ENCODE data around the gene CRADD.

Gene CRADD

DNA sequence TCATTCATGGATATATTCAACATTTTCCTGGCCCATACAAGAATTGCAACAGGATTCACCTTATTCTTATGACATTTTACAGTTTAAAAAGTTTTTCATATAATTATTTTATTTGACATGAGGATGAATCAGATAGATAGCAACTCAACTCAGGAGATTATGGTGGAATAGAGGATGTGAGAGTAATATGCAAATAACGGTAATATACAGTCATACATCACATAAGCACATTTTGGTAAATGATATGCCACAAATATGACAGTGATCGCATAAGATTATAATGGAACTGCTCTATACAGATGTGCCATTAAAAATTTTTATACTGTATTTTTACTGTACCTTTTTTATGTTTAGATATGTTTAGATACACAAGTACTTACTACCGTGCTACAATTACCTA, 24.1 kb upstream of the CRADD start:
- no peak for DNase-seq
- Histone ChIP-seq H3K36me3 (replicated peaks) (no peaks in the 10 kb centered on the region), H3K27me3 (replicated peaks) (no peaks in the 10 kb centered on the region), H3K27ac (no peak overlapping the region), H3K4me3 (ENCODE audit: low read depth, low read length) (no peak overlapping the region)
- TF ChIP-seq, protein P1, sequence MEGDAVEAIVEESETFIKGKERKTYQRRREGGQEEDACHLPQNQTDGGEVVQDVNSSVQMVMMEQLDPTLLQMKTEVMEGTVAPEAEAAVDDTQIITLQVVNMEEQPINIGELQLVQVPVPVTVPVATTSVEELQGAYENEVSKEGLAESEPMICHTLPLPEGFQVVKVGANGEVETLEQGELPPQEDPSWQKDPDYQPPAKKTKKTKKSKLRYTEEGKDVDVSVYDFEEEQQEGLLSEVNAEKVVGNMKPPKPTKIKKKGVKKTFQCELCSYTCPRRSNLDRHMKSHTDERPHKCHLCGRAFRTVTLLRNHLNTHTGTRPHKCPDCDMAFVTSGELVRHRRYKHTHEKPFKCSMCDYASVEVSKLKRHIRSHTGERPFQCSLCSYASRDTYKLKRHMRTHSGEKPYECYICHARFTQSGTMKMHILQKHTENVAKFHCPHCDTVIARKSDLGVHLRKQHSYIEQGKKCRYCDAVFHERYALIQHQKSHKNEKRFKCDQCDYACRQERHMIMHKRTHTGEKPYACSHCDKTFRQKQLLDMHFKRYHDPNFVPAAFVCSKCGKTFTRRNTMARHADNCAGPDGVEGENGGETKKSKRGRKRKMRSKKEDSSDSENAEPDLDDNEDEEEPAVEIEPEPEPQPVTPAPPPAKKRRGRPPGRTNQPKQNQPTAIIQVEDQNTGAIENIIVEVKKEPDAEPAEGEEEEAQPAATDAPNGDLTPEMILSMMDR (IDR thresholded peaks at IDR 0.05; ENCODE audit: low read depth, low read length, missing control alignments) = no peak
- in situ Hi-C loops (cut with HindIII; ENCODE audit: low pct_ligation_motif_present, low sequenced_read_pairs) = no loop called here

DNA sequence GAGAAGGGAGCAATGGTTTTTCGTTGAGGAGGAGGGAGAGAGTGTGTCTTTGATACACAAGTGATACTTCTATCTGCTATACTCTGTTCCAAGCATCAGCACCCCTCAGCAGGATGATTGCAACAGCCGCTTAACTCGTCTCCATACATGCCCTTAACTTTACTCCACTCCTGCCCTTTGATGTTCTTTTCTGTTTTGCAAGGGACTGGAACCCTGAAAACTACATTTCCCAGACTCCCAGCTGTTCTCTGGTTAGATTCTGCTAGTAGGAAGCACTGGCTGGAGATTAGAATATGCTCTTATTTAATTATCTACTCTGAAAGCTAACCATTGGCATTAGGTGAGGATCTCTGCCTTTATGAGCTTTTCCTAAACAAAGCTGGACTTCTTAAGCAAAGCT, 23.5 kb upstream of the CRADD start:
- TF ChIP-seq, protein P1 (IDR thresholded peaks at IDR 0.05; ENCODE audit: low read depth, low read length, missing control alignments) = no peak
- H3K4me3 ChIP-seq (ENCODE audit: low read depth, low read length) = no peak overlapping the region
- no peaks in the 10 kb centered on the region for H3K27me3 ChIP-seq (replicated peaks)
- in situ Hi-C loops (cut with HindIII; ENCODE audit: low pct_ligation_motif_present, low sequenced_read_pairs) = no loop called here
- no peaks in the 10 kb centered on the region for H3K36me3 ChIP-seq (replicated peaks)
- no peak for DNase-seq
- no peak overlapping the region for H3K27ac ChIP-seq

DNA sequence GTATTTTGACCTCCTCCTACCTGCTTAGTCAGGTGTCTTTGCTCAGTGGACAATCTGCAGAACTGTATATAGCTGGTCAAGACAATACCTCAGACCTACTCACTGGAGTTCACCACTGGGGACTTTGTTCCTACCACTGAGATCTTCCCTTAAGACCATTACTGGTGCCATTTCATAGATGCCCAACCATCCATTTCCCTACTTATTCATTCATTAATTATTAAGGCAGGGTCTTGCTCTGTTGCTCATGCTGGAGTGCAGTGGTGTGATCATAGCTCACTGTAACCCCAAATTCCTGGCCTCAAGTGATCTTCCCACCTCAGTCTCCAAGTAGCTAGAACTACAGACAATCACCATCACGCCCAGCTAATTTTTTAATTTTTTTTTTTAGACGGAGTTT, 22.8 kb upstream of the CRADD start:
- in situ Hi-C loops (cut with HindIII; ENCODE audit: low pct_ligation_motif_present, low sequenced_read_pairs) = no loop called here
- Histone ChIP-seq H3K36me3 (replicated peaks) (no peaks in the 10 kb centered on the region), H3K27ac (no peak overlapping the region), H3K4me3 (ENCODE audit: low read depth, low read length) (no peak overlapping the region), H3K27me3 (replicated peaks) (no peaks in the 10 kb centered on the region)
- no peak for DNase-seq
- TF ChIP-seq, protein P1 (IDR thresholded peaks at IDR 0.05; ENCODE audit: low read depth, low read length, missing control alignments) = no peak

DNA sequence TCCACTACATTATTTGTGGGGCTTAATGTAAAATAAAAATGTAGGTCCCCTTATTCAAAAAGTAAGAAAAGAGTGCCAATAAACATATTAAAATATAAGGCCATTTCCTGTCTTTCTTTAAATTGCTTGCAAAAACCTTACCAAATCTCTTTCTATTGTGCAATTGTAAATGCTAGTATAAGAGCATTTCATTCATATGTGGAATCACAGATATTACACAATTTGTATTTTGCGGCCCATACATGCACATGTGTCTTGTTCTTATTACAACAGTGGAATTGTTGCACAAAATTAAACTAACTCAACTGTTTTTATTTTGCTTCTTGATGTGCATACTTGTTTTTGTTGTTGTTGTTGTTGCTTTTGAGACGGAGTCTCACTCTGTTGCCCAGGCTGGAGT, 20.1 kb upstream of the CRADD start:
- in situ Hi-C loops (cut with HindIII; ENCODE audit: low pct_ligation_motif_present, low sequenced_read_pairs) = no loop called here
- H3K4me3 ChIP-seq (ENCODE audit: low read depth, low read length) = no peak overlapping the region
- TF ChIP-seq, protein P1 (IDR thresholded peaks at IDR 0.05; ENCODE audit: low read depth, low read length, missing control alignments) = no peak
- no peaks in the 10 kb centered on the region for H3K27me3 ChIP-seq (replicated peaks)
- no peak for DNase-seq
- no peaks in the 10 kb centered on the region for H3K36me3 ChIP-seq (replicated peaks)
- H3K27ac ChIP-seq = no peak overlapping the region

DNA sequence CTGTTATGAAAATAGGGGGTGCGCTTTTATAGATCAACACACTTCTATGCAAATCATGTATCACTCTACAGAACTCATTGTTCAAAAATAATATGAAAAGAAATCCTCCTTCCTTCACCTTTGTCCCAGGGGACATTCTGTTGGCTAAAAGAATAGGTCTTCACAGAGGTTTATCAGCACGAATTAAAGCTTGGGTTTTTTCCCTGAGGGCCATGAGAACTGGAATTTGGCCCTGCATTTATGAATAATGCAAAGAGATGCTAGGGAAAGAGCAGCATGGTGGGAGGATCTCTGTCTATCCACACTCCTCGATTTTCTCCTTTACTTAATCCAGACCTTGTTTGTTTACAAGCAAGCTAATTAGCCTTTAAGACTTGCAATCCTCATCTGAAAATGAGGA, 16.2 kb upstream of the CRADD start:
- H3K36me3 ChIP-seq (replicated peaks) = no peaks in the 10 kb centered on the region
- in situ Hi-C loops (cut with HindIII; ENCODE audit: low pct_ligation_motif_present, low sequenced_read_pairs) = no loop called here
- TF ChIP-seq, protein P1 (IDR thresholded peaks at IDR 0.05; ENCODE audit: low read depth, low read length, missing control alignments) = no peak
- H3K4me3 ChIP-seq (ENCODE audit: low read depth, low read length) = no peak overlapping the region
- no peaks in the 10 kb centered on the region for H3K27me3 ChIP-seq (replicated peaks)
- H3K27ac ChIP-seq = no peak overlapping the region
- DNase-seq = no peak

DNA sequence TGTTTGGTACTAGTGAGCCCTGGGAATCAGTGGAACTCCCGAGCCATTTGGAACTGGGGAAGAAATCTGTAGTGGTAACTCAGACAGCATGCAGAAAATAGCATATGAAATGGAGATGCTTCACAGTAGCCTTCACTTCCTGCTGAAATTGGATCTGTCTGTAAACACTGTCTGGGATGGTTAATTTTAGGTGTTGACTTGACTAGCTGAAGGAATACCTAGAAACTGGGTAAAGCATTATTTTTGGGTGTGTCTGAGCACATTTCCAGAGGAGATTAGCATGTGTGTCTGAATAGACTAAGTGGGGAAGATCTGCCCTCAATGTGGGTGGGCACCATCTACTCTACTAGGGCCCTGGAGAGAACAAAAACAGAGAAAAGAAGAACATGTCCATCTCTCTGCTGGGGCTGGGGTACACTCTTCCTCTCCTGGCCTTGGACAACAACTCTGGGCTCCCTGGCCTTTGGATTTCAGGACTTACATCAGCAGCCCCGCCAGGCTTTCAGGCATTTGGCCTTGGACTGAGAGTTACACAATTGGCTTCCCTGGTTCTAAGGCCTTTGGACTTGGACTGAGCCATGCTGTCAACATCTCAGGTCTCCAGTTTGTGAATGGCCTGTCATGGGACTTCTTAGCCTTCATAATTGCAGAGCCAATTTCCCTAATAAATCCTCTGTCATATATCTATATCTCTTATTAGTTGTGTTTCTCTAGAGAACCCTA, 14.0 kb upstream of the CRADD start:
- H3K36me3 ChIP-seq (replicated peaks) = no peaks in the 10 kb centered on the region
- DNase-seq = no peak
- in situ Hi-C loops (cut with HindIII; ENCODE audit: low pct_ligation_motif_present, low sequenced_read_pairs) = no loop called here
- TF ChIP-seq, protein P1 (IDR thresholded peaks at IDR 0.05; ENCODE audit: low read depth, low read length, missing control alignments) = no peak
- no peak overlapping the region for H3K4me3 ChIP-seq (ENCODE audit: low read depth, low read length)
- H3K27ac ChIP-seq = no peak overlapping the region
- no peaks in the 10 kb centered on the region for H3K27me3 ChIP-seq (replicated peaks)

Data from brain microvascular endothelial cell (primary cell).